B cell (primary cell): ENCODE results near the gene FBP1. TPM values are rescaled to one million over a fixed set of nuclear protein-coding genes. Genes with fewer than 3 reads are reported as not detected.

Source experiments
- ATAC-seq: fragments of 200-7000 bp; cut with Tn5 transposase; one replicate; pipeline ENCODE4 v1.10.0; 2021; ENCODE audit warnings: low read depth, mild to moderate bottlenecking, moderate number of reproducible peaks, moderate library complexity
- CTCF ChIA-PET: fragments of 350-600 bp; sonication (Branson Sonifier 250); formaldehyde crosslinking; loops from one replicate; lab custom pipeline; 2021; ENCODE audit warnings: antibody characterized with exemption, inconsistent platforms; lab: Charles Lee
- POLR2A ChIA-PET: fragments of 350-600 bp; sonication (Branson Sonifier 250); formaldehyde crosslinking; loops from one replicate; lab custom pipeline; 2021; ENCODE audit warnings: antibody characterized with exemption; lab: Charles Lee
- DNase-seq: peaks from one replicate; pipeline ENCODE4 v3.0.0; 2013
- H2AFZ ChIP-seq: 2 replicates; pipeline ENCODE4 v1.6.1; 2012; ENCODE audit warnings: mild to moderate bottlenecking, low read depth, low read length; ENCODE audit not compliant: insufficient read depth, poor library complexity, severe bottlenecking
- H3K27ac ChIP-seq, 2 donors: 1 replicate in 1 of 2; 2 replicates in 1 of 2; pipeline ENCODE4 v1.5.1; 2012 to 2013; ENCODE audit warnings: low read length in 2 of 2, mild to moderate bottlenecking in 2 of 2, moderate library complexity in 1 of 2
- H3K27me3 ChIP-seq, 4 experiments: fragments of 200-600 bp in 1 of 4; sonication (generic) in 1 of 4; replicated peaks in 1 of 4; 1 replicate in 2 of 4; 2 replicates in 2 of 4; pipeline versions ENCODE4 v1.6.1 to v1.7.0; 2013 to 2016; ENCODE audit warnings: low read length in 3 of 4, mild to moderate bottlenecking in 2 of 4, mixed read lengths in 1 of 4, moderate library complexity in 1 of 4; ENCODE audit not compliant: insufficient read depth in 4 of 4, control insufficient read depth in 3 of 4; ENCODE audit errors: control extremely low read depth in 1 of 4
- H3K36me3 ChIP-seq, 2 experiments: replicated peaks in 1 of 2; 1 replicate in 1 of 2; 2 replicates in 1 of 2; pipeline versions ENCODE4 v1.6.1 to v1.7.1; 2013; ENCODE audit warnings: low read length in 1 of 2; ENCODE audit not compliant: insufficient read depth in 2 of 2, control insufficient read depth in 1 of 2; ENCODE audit errors: control extremely low read depth in 1 of 2, extremely low read depth in 1 of 2
- H3K4me1 ChIP-seq, 2 donors: fragments of 200-600 bp in 1 of 2; sonication (generic) in 1 of 2; 1 replicate in 1 of 2; 2 replicates in 1 of 2; pipeline versions ENCODE4 v1.5.1 to v1.6.1; 2013 to 2017; ENCODE audit warnings: low read length in 2 of 2; ENCODE audit not compliant: control insufficient read depth in 2 of 2, insufficient read depth in 2 of 2
- H3K4me2 ChIP-seq: replicated peaks from 2 replicates; pipeline ENCODE3; 2012; ENCODE audit warnings: mild to moderate bottlenecking, low read depth, low read length; ENCODE audit not compliant: poor library complexity, severe bottlenecking
- H3K4me3 ChIP-seq, 5 experiments: fragments of 200-600 bp in 1 of 5; sonication (generic) in 1 of 5; 1 replicate in 3 of 5; 2 replicates in 2 of 5; pipeline versions ENCODE4 v1.5.1 to v1.7.0; 2011 to 2016; ENCODE audit warnings: low read length in 4 of 5, mild to moderate bottlenecking in 4 of 5, low read depth in 2 of 5, control low read depth in 1 of 5, moderate library complexity in 1 of 5; ENCODE audit not compliant: insufficient read depth in 1 of 5; ENCODE audit errors: control extremely low read depth in 1 of 5, extremely low read depth in 1 of 5
- H3K79me2 ChIP-seq: fragments of 200-600 bp; sonication (generic); one replicate; pipeline ENCODE4 v1.6.0; 2016; ENCODE audit warnings: low read length; ENCODE audit not compliant: control insufficient read depth, insufficient read depth
- H3K9ac ChIP-seq: fragments of 200-600 bp; sonication (generic); 2 replicates; pipeline ENCODE4 v1.6.1; 2017; ENCODE audit warnings: mild to moderate bottlenecking, low read length, moderate library complexity
- H3K9me3 ChIP-seq, 3 donors: one replicate each; pipeline versions ENCODE4 v1.6.1 to v1.7.1; 2013; ENCODE audit warnings: low read length in 2 of 3; ENCODE audit not compliant: control insufficient read depth in 2 of 3, insufficient read depth in 1 of 3; ENCODE audit errors: control extremely low read depth in 1 of 3
- H4K20me1 ChIP-seq: 2 replicates; pipeline ENCODE4 v1.6.0; 2012; ENCODE audit warnings: mild to moderate bottlenecking, low read length; ENCODE audit not compliant: insufficient read depth, control insufficient read depth, poor library complexity, severe bottlenecking
- H3K27ac Mint-ChIP-seq: one replicate; pipeline ENCODE4 v1.8.0; 2021; ENCODE audit warnings: mixed read lengths
- H3K27me3 Mint-ChIP-seq: one replicate; pipeline ENCODE4 v1.8.0; 2021; ENCODE audit warnings: mixed read lengths
- H3K4me1 Mint-ChIP-seq: one replicate; pipeline ENCODE4 v1.8.0; 2021; ENCODE audit warnings: mixed read lengths
- H3K4me3 Mint-ChIP-seq: one replicate; pipeline ENCODE4 v1.8.0; 2021; ENCODE audit warnings: mixed read lengths
- H3K9me3 Mint-ChIP-seq: one replicate; pipeline ENCODE4 v1.8.0; 2022; ENCODE audit warnings: mixed read lengths; ENCODE audit not compliant: insufficient read depth
- CTCF ChIP-seq: fragments of 200-600 bp; IDR thresholded peaks from one replicate; pipeline ENCODE4 v1.8.0; 2022; ENCODE audit warnings: antibody characterized with exemption, mild to moderate bottlenecking
- EZH2 ChIP-seq: IDR thresholded peaks from 2 replicates; pipeline ENCODE4 v1.6.1; 2012; ENCODE audit warnings: borderline replicate concordance, low read depth, mild to moderate bottlenecking, moderate library complexity, low read length; ENCODE audit not compliant: insufficient read depth, poor library complexity, severe bottlenecking
- WGBS: methylation state at CpG from one replicate; pipeline ENCODE4 v1.1.5; 2013; ENCODE audit warnings: missing lambda C conversion rate; ENCODE audit not compliant: insufficient coverage; 5-methylcytosine and 5-hydroxymethylcytosine counted together
- intact Hi-C: fragments of 100-400 bp; cut with micrococcal nuclease; formaldehyde crosslinking; loops from one replicate; pipeline ENCODE4 v1.10.0; 2022
- polyA plus RNA-seq: library from polyadenylated mRNA; depleted of rRNA; stranded (reverse); fragments of >200 nt; gene quantifications from 2 replicates; pipeline ENCODE4 v1.2.3, GENCODE V29; 2012
- total RNA-seq, 2 donors: library from RNA; stranded (reverse); fragments of 120-200 nt in 1 of 2; gene quantifications; 1 replicate in 1 of 2; 2 replicates in 1 of 2; pipeline versions ENCODE4 v1.2.3 to v1.2.4, GENCODE V29; 2013 to 2022

Gene FBP1
- total and polyA plus RNA-seq, 2 donors (not counting 1 experiment from before 2014, with no cell fraction given): 2.8 TPM

GRCh38 chr9:94665613-94666012 is 26.3 kb upstream of the FBP1 start:
- Histone ChIP-seq H3K4me1 (peaks cover 0 to 6% of the 10 kb centered on the region in 2 donors), H2AFZ (no peak overlapping the region), H3K4me3 (no peak overlapping the region), H3K9ac (no peak overlapping the region), H3K27me3 (peaks cover 0 to 10% (median 0%) of the 10 kb centered on the region in 4 experiments), H3K36me3 (no peaks in the 10 kb centered on the region), H4K20me1 (no peaks in the 10 kb centered on the region), H3K4me2 (no peak overlapping the region), H3K79me2 (no peaks in the 10 kb centered on the region), H3K27ac (no peak overlapping the region), H3K9me3 (no peaks in the 10 kb centered on the region)
- POLR2A ChIA-PET: no interaction called here
- intact Hi-C loops: loop anchor here (5.0 kb wide), 1 partner anchor 467 kb away; no protein-coding TSS in a partner anchor
- Mint-ChIP-seq H3K4me3 (no peak overlapping the region), H3K27me3 (peaks cover 22% of the 10 kb centered on the region), H3K27ac (no peak overlapping the region), H3K9me3 (no peaks in the 10 kb centered on the region), H3K4me1 (peaks cover 3% of the 10 kb centered on the region)
- no peak for TF ChIP-seq EZH2
- no peak for TF ChIP-seq CTCF
- ATAC-seq (no peak), DNase-seq (no peak)
- 97% methylated on average over 3 of the region's 3 CpGs for WGBS
- CTCF ChIA-PET: interaction anchor here (0.6 to 4.1 kb wide), 7 partner anchors 9 to 466 kb away, joined by 3 to 33 read pairs (median 4); no protein-coding TSS in a partner anchor

- Histone ChIP-seq H3K36me3 (no peaks in the 10 kb centered on the region), H3K4me1 (peaks cover 0 to 6% of the 10 kb centered on the region in 2 donors), H3K79me2 (no peaks in the 10 kb centered on the region), H3K27ac (no peak overlapping the region), H3K27me3 (peaks cover 0 to 10% (median 0%) of the 10 kb centered on the region in 4 experiments), H3K9ac (no peak overlapping the region), H2AFZ (no peak overlapping the region), H3K4me2 (no peak overlapping the region), H3K9me3 (no peaks in the 10 kb centered on the region), H4K20me1 (no peaks in the 10 kb centered on the region), H3K4me3 (no peak overlapping the region)
- Mint-ChIP-seq H3K27me3 (peaks cover 22% of the 10 kb centered on the region), H3K4me3 (no peak overlapping the region), H3K9me3 (no peaks in the 10 kb centered on the region), H3K27ac (no peak overlapping the region), H3K4me1 (peaks cover 2% of the 10 kb centered on the region)
- TF ChIP-seq EZH2: no peak
- no peak for TF ChIP-seq CTCF
- intact Hi-C loops: loop anchor here (5.0 kb wide), 1 partner anchor 468 kb away; no protein-coding TSS in a partner anchor
- ChIA-PET CTCF (interaction anchor here (1.0 kb wide), 1 partner anchor 467 kb away, joined by 3 read pairs; no protein-coding TSS in a partner anchor), POLR2A (no interaction called here)
- DNase-seq (no peak), ATAC-seq (no peak)
- WGBS: 80% methylated on average over 2 of the region's 2 CpGs
Measured at GRCh38 chr9:94664801-94665200, 25.5 kb upstream of the FBP1 start.
